ENCODE results near the gene PSMD6.

GRCh38 chr3:64063983-64064438 lies 40.7 kb upstream of the PSMD6 start:
- TF ChIP-seq, protein P1, sequence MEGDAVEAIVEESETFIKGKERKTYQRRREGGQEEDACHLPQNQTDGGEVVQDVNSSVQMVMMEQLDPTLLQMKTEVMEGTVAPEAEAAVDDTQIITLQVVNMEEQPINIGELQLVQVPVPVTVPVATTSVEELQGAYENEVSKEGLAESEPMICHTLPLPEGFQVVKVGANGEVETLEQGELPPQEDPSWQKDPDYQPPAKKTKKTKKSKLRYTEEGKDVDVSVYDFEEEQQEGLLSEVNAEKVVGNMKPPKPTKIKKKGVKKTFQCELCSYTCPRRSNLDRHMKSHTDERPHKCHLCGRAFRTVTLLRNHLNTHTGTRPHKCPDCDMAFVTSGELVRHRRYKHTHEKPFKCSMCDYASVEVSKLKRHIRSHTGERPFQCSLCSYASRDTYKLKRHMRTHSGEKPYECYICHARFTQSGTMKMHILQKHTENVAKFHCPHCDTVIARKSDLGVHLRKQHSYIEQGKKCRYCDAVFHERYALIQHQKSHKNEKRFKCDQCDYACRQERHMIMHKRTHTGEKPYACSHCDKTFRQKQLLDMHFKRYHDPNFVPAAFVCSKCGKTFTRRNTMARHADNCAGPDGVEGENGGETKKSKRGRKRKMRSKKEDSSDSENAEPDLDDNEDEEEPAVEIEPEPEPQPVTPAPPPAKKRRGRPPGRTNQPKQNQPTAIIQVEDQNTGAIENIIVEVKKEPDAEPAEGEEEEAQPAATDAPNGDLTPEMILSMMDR (IDR thresholded peaks at IDR 0.05; ENCODE audit: insufficient read depth, low read length, poor library complexity, severe bottlenecking) = no peak
- no peak for TF ChIP-seq EZH2phosphoT487 (conservative IDR thresholded peaks at IDR 0.05; ENCODE audit: low read length)
